HepG2 (cell line): ENCODE measurements around the gene UBAP1L. TPM values are rescaled to one million over a fixed set of nuclear protein-coding genes. Genes with fewer than 3 reads are reported as not detected.

Experiments
- ETV5 ChIP-seq: IDR thresholded peaks from 2 replicates; pipeline ENCODE4 v1.6.1; 2018; ENCODE audit warnings: missing biosample characterization, missing genetic modification reagents, inconsistent platforms, borderline replicate concordance
- LBX2 ChIP-seq: sonication (generic); formaldehyde crosslinking; IDR thresholded peaks from 2 replicates; pipeline ENCODE4 v1.5.0; 2020; ENCODE audit warnings: missing genetic modification reagents, mild to moderate bottlenecking, borderline replicate concordance
- MXD1 ChIP-seq: sonication (generic); formaldehyde crosslinking; IDR thresholded peaks from 2 replicates; pipeline ENCODE4 v1.4.0; 2020; ENCODE audit warnings: mild to moderate bottlenecking, missing genetic modification reagents
- NBN ChIP-seq: fragments of 450-650 bp; conservative IDR thresholded peaks from 2 replicates; pipeline ENCODE4 v1.6.1; 2017
- NFE2 ChIP-seq: sonication (generic); formaldehyde crosslinking; IDR thresholded peaks from 2 replicates; pipeline ENCODE4 v1.4.0; 2020; ENCODE audit warnings: missing genetic modification reagents
- NR1H2 ChIP-seq: sonication (generic); formaldehyde crosslinking; IDR thresholded peaks from 2 replicates; pipeline ENCODE4 v1.8.1; 2022; ENCODE audit warnings: low read depth, missing genetic modification reagents, borderline replicate concordance
- PAX8 ChIP-seq: sonication (generic); formaldehyde crosslinking; IDR thresholded peaks from 2 replicates; pipeline ENCODE4 v1.8.0; 2022; ENCODE audit warnings: mild to moderate bottlenecking, missing genetic modification reagents, borderline replicate concordance
- RBM39 ChIP-seq: fragments of 200-400 bp; formaldehyde crosslinking; IDR thresholded peaks from one replicate; pipeline ENCODE4 v1.6.1; 2018; ENCODE audit warnings: antibody characterized with exemption, mild to moderate bottlenecking, low read depth, low read length; ENCODE audit not compliant: poor library complexity, severe bottlenecking
- SIN3B ChIP-seq: fragments of 150-350 bp; IDR thresholded peaks from 2 replicates; pipeline ENCODE4 v1.6.1; 2014; ENCODE audit warnings: low read length
- SMYD3 ChIP-seq: sonication (generic); formaldehyde crosslinking; IDR thresholded peaks from 2 replicates; pipeline ENCODE4 v1.8.1; 2023; ENCODE audit warnings: mild to moderate bottlenecking, missing genetic modification reagents
- SRSF9 ChIP-seq: fragments of 200-400 bp; formaldehyde crosslinking; IDR thresholded peaks from 2 replicates; pipeline ENCODE4 v1.6.1; 2018; ENCODE audit warnings: borderline replicate concordance, mild to moderate bottlenecking, low read depth, low read length; ENCODE audit not compliant: insufficient read depth, poor library complexity, severe bottlenecking
- ZFP36L1 ChIP-seq: sonication (generic); formaldehyde crosslinking; IDR thresholded peaks from 2 replicates; pipeline ENCODE4 v1.8.0; 2022; ENCODE audit warnings: mild to moderate bottlenecking, missing genetic modification reagents, moderate library complexity
- ZNF224 ChIP-seq: sonication (generic); formaldehyde crosslinking; IDR thresholded peaks from 2 replicates; pipeline ENCODE4 v1.5.0; 2020; ENCODE audit warnings: mild to moderate bottlenecking, missing genetic modification reagents
- ZNF318 ChIP-seq: sonication (generic); formaldehyde crosslinking; IDR thresholded peaks from 2 replicates; pipeline ENCODE4 v1.4.0; 2020; ENCODE audit warnings: mild to moderate bottlenecking, missing genetic modification reagents
- ZNF687 ChIP-seq: sonication (generic); formaldehyde crosslinking; IDR thresholded peaks from 2 replicates; pipeline ENCODE4 v1.5.1; 2020; ENCODE audit warnings: mild to moderate bottlenecking, missing genetic modification reagents, moderate library complexity
- polyA plus RNA-seq, 8 experiments: library from polyadenylated mRNA; depleted of rRNA in 3 of 8; stranded (reverse) in 7 of 8; unstranded in 1 of 8; fragments of >200 nt; fragmentation: Illumina TruSeq in 4 of 8; extraction: Trizol in 4 of 8; gene quantifications; 2 replicates each; pipeline versions ENCODE4 v1.2.1 to v1.2.3, GENCODE V29; 2011 to 2016; ENCODE audit warnings: low read depth in 4 of 8, missing spikeins in 1 of 8, mixed read lengths in 1 of 8; ENCODE audit not compliant: insufficient read depth in 1 of 8
- total RNA-seq, 5 experiments: library from RNA; depleted of rRNA; stranded (reverse); fragments of >200 nt; fragmentation: Illumina TruSeq; extraction: Trizol; gene quantifications; 2 replicates each; pipeline ENCODE4 v1.2.3, GENCODE V29; 2016; ENCODE audit warnings: low read depth in 1 of 5

UBAP1L gene
- total and polyA plus RNA-seq, 2 of the 13 experiments (the other 11 are each of a cell fraction or from before 2014, with no cell fraction given): 0.86 to 1.4 TPM

- TF ChIP-seq ZNF687 (CRISPR knock-in tag) (peak; percentile 79), ZNF318 (CRISPR knock-in tag) (0 out of 2 replicates have a peak, but pooled peaks have one; percentile 63), RBM39 (no peak), PAX8 (CRISPR knock-in tag) (no peak), MXD1 (no peak), ETV5 (CRISPR knock-in tag) (peak; percentile 10; the same call in 1 of the 2 replicates), ZNF224 (no peak), SIN3B (peak; percentile 84), NFE2 (CRISPR knock-in tag) (no peak), NBN (no peak), SMYD3 (CRISPR knock-in tag) (no peak), SRSF9 (no peak), NR1H2 (CRISPR knock-in tag) (no peak), LBX2 (CRISPR knock-in tag) (no peak), ZFP36L1 (CRISPR knock-in tag) (0 out of 2 replicates have a peak, but pooled peaks have one; percentile 62)
These were observed 58.0 kb downstream of the UBAP1L start (continued) for GRCh38 chr15:65056868-65057548.
